K562 (cell line): ENCODE data around the gene FAM50A. TPM values are rescaled to one million over a fixed set of nuclear protein-coding genes. Genes with fewer than 3 reads are reported as not detected.
A peak's percentile ranks its signal among the peaks of the same experiment; 100 is the strongest.

Experiments used
- BRF1 ChIP-seq: IDR thresholded peaks from 3 replicates; pipeline ENCODE4 v1.6.1; 2011; ENCODE audit warnings: borderline replicate concordance, mild to moderate bottlenecking; ENCODE audit not compliant: insufficient read length; ENCODE audit errors: extremely low read depth
- COPS2 ChIP-seq: fragments of 450-650 bp; conservative IDR thresholded peaks from 2 replicates; pipeline ENCODE4 v1.6.1; 2016; ENCODE audit warnings: mild to moderate bottlenecking, moderate library complexity
- JUND ChIP-seq, 2 experiments: IDR thresholded peaks; 2 replicates in 1 of 2; 3 replicates in 1 of 2; pipeline ENCODE4 v1.6.1; 2011; ENCODE audit warnings: borderline replicate concordance in 2 of 2, low read depth in 2 of 2, low read length in 2 of 2, improper control_type of control experiment in 1 of 2, missing biosample characterization in 1 of 2, missing genetic modification characterization in 1 of 2, missing genetic modification reagents in 1 of 2
- KAT2B ChIP-seq: IDR thresholded peaks from one replicate; pipeline ENCODE4 v1.6.1; 2012; ENCODE audit warnings: low read depth, mild to moderate bottlenecking, control low read depth, inconsistent platforms, low read length, moderate library complexity
- LARP7 ChIP-seq: fragments of 450-650 bp; IDR thresholded peaks from 2 replicates; pipeline ENCODE4 v1.6.1; 2016
- MIER1 ChIP-seq: fragments of 450-650 bp; IDR thresholded peaks from 2 replicates; pipeline ENCODE4 v1.6.1; 2016; ENCODE audit warnings: antibody characterized with exemption, mild to moderate bottlenecking, low read depth
- POLR2AphosphoS5 ChIP-seq: IDR thresholded peaks from 2 replicates; pipeline ENCODE4 v1.6.1; 2011; ENCODE audit warnings: mild to moderate bottlenecking, low read depth, low read length, moderate library complexity; ENCODE audit not compliant: control insufficient read depth, insufficient read depth
- SRSF3 ChIP-seq: fragments of 200-400 bp; formaldehyde crosslinking; IDR thresholded peaks from 2 replicates; pipeline ENCODE4 v1.6.1; 2016; ENCODE audit warnings: mild to moderate bottlenecking, low read length, moderate library complexity; ENCODE audit not compliant: insufficient read depth
- U2AF1 ChIP-seq: fragments of 200-400 bp; formaldehyde crosslinking; optimal IDR thresholded peaks from 2 replicates; pipeline ENCODE3; 2017; ENCODE audit warnings: mild to moderate bottlenecking, low read depth, low read length, moderate library complexity
- ZBTB17 ChIP-seq: fragments of 450-650 bp; formaldehyde crosslinking; IDR thresholded peaks from 2 replicates; pipeline ENCODE4 v1.4.0; 2020; ENCODE audit warnings: mild to moderate bottlenecking
- ZFP30 ChIP-seq: fragments of 250-450 bp; sonication (Bioruptor Pico); IDR thresholded peaks from 2 replicates; pipeline ENCODE4 v1.8.0; 2022; ENCODE audit warnings: moderate library complexity, mild to moderate bottlenecking, inconsistent platforms, borderline replicate concordance
- ZKSCAN8 ChIP-seq: fragments of 200-800 bp; sonication (Bioruptor generic); IDR thresholded peaks from 2 replicates; pipeline ENCODE4 v1.6.1; 2016; ENCODE audit warnings: missing genetic modification characterization, missing compliant biosample characterization
- ZNF407 ChIP-seq: fragments of 450-650 bp; IDR thresholded peaks from 2 replicates; pipeline ENCODE4 v1.6.1; 2016; ENCODE audit warnings: low read depth
- polyA plus RNA-seq, 8 experiments: library from polyadenylated mRNA; depleted of rRNA in 4 of 8; stranded (reverse) in 5 of 8; unstranded in 3 of 8; fragments of >200 nt; fragmentation: Nextera tagmentation in 2 of 8; fragmentation: Illumina TruSeq in 1 of 8; extraction: Ambion mirVana in 2 of 8; extraction: Trizol in 1 of 8; gene quantifications; 2 replicates each; pipeline versions ENCODE4 v1.2.1 to v1.2.3, GENCODE V29; 2011 to 2014; ENCODE audit warnings: inconsistent platforms in 1 of 8, missing spikeins in 1 of 8
- total RNA-seq, 7 experiments: library from RNA; depleted of rRNA in 6 of 7; stranded (reverse); fragments of >200 nt in 6 of 7; fragmentation: Illumina TruSeq in 2 of 7; extraction: Trizol in 2 of 7; gene quantifications; 2 replicates each; pipeline versions ENCODE4 v1.2.1 to v1.2.3, GENCODE V29; 2011 to 2021; ENCODE audit warnings: low replicate concordance in 1 of 7
- TF ChIP-seq, protein P1 (sequence below): fragments of 450-650 bp; formaldehyde crosslinking; IDR thresholded peaks from 2 replicates; pipeline ENCODE4 v1.4.0; 2020; ENCODE audit warnings: mild to moderate bottlenecking, moderate library complexity
- TF ChIP-seq, protein P2 (sequence below): sonication (generic); formaldehyde crosslinking; IDR thresholded peaks from 2 replicates; pipeline ENCODE4 v1.4.0; 2020; ENCODE audit warnings: mild to moderate bottlenecking, missing genetic modification reagents

FAM50A gene
- total and polyA plus RNA-seq, 9 of the 15 experiments (the other 6 are each of a cell fraction or from before 2014, with no cell fraction given): 4.4 to 114 (median 67.3) TPM

GRCh38 chrX:154397888-154398667 is 45.9 kb upstream of the FAM50A start, which contains the start of gene RPL10 (continued):
- TF ChIP-seq ZNF407: no peak
- TF ChIP-seq KAT2B: no peak
- no peak for TF ChIP-seq SRSF3
- TF ChIP-seq, protein P1, sequence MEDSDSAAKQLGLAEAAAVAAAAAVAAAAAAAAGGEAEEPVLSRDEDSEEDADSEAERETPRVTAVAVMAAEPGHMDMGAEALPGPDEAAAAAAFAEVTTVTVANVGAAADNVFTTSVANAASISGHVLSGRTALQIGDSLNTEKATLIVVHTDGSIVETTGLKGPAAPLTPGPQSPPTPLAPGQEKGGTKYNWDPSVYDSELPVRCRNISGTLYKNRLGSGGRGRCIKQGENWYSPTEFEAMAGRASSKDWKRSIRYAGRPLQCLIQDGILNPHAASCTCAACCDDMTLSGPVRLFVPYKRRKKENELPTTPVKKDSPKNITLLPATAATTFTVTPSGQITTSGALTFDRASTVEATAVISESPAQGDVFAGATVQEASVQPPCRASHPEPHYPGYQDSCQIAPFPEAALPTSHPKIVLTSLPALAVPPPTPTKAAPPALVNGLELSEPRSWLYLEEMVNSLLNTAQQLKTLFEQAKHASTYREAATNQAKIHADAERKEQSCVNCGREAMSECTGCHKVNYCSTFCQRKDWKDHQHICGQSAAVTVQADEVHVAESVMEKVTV (CRISPR knock-in tag): no peak
- TF ChIP-seq, protein P2, sequence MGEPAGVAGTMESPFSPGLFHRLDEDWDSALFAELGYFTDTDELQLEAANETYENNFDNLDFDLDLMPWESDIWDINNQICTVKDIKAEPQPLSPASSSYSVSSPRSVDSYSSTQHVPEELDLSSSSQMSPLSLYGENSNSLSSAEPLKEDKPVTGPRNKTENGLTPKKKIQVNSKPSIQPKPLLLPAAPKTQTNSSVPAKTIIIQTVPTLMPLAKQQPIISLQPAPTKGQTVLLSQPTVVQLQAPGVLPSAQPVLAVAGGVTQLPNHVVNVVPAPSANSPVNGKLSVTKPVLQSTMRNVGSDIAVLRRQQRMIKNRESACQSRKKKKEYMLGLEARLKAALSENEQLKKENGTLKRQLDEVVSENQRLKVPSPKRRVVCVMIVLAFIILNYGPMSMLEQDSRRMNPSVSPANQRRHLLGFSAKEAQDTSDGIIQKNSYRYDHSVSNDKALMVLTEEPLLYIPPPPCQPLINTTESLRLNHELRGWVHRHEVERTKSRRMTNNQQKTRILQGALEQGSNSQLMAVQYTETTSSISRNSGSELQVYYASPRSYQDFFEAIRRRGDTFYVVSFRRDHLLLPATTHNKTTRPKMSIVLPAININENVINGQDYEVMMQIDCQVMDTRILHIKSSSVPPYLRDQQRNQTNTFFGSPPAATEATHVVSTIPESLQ (CRISPR knock-in tag): no peak; the same call in 1 of the 2 replicates
- no peak for TF ChIP-seq ZBTB17 (CRISPR knock-in tag)
- peak; percentile 52 for TF ChIP-seq JUND (IDR thresholded peaks at IDR 0.05; ENCODE audit: borderline replicate concordance, low read depth, low read length)
- TF ChIP-seq JUND (tag; IDR thresholded peaks at IDR 0.05; ENCODE audit: borderline replicate concordance, low read depth, low read length): no peak; the same call in 2 of the 3 replicates
- TF ChIP-seq BRF1: no peak
- TF ChIP-seq LARP7: no peak
- TF ChIP-seq ZFP30 (CRISPR knock-in tag): no peak
- TF ChIP-seq POLR2AphosphoS5: peak; percentile 99
- no peak for TF ChIP-seq U2AF1
- no peak for TF ChIP-seq MIER1
- no peak for TF ChIP-seq ZKSCAN8 (CRISPR knock-in tag)
- no peak for TF ChIP-seq COPS2
